Heart left ventricle (tissue), 16 donors: Measurements from ENCODE around the gene PPFIA2. TPM values are rescaled to one million over a fixed set of nuclear protein-coding genes. Genes with fewer than 3 reads are reported as not detected.

Source experiments
- ATAC-seq, 4 donors: fragments of 200-7000 bp; cut with Tn5 transposase; one replicate each; pipeline ENCODE4 v1.9.1; 2020 to 2022; ENCODE audit warnings: moderate library complexity in 4 of 4, mild to moderate bottlenecking in 3 of 4, moderate number of reproducible peaks in 1 of 4
- DNase-seq, 5 donors: peaks; one replicate each; pipeline ENCODE4 v3.0.0-alpha.2; 2020
- H3K27ac ChIP-seq, 12 donors: fragments of 200-600 bp; sonication (generic) in 4 of 12; one replicate each; pipeline versions ENCODE4 v1.5.0 to v1.8.0; 2016 to 2022; ENCODE audit warnings: mild to moderate bottlenecking in 2 of 12
- H3K27me3 ChIP-seq, 9 donors: fragments of 200-600 bp; sonication (generic) in 2 of 9; one replicate each; pipeline versions ENCODE4 v1.5.1 to v1.8.0; 2016 to 2022; ENCODE audit warnings: mild to moderate bottlenecking in 3 of 9
- H3K36me3 ChIP-seq, 9 donors: fragments of 200-600 bp; sonication (generic) in 2 of 9; one replicate each; pipeline versions ENCODE4 v1.5.0 to v1.8.0; 2018 to 2022; ENCODE audit warnings: mild to moderate bottlenecking in 2 of 9
- H3K4me1 ChIP-seq, 12 donors: fragments of 200-600 bp; sonication (generic) in 4 of 12; one replicate each; pipeline versions ENCODE4 v1.5.0 to v1.8.0; 2016 to 2022; ENCODE audit warnings: mild to moderate bottlenecking in 3 of 12
- H3K4me3 ChIP-seq, 12 donors: fragments of 200-600 bp; sonication (generic) in 4 of 12; one replicate each; pipeline versions ENCODE4 v1.5.0 to v1.8.0; 2017 to 2022; ENCODE audit warnings: mild to moderate bottlenecking in 9 of 12, moderate library complexity in 4 of 12
- H3K9me3 ChIP-seq, 12 donors: fragments of 200-600 bp; sonication (generic) in 4 of 12; one replicate each; pipeline versions ENCODE4 v1.5.0 to v1.8.0; 2016 to 2022; ENCODE audit warnings: mild to moderate bottlenecking in 1 of 12
- POLR2A ChIP-seq, 2 donors: fragments of 450-650 bp; IDR thresholded peaks; one replicate each; pipeline ENCODE4 v1.6.1; 2017; ENCODE audit warnings: antibody characterized with exemption in 2 of 2, mild to moderate bottlenecking in 2 of 2, moderate library complexity in 2 of 2
- WGBS, 4 donors: extraction: QIAGEN DNeasy Blood & Tissue Kit in 2 of 4; methylation state at CpG; one replicate each; pipeline versions ENCODE4 v1.1.5 to v1.1.7; 2013 to 2018; 5-methylcytosine and 5-hydroxymethylcytosine counted together
- intact Hi-C, 10 donors: fragments of 100-400 bp; cut with DNase I; formaldehyde crosslinking; loops; one replicate each; pipeline versions ENCODE4 v1.11.1 to v1.14.2; 2022
- polyA plus RNA-seq, 2 donors: library from polyadenylated mRNA; stranded (reverse); fragments of 200-250 nt; gene quantifications; one replicate each; pipeline ENCODE4 v1.2.3, GENCODE V29; 2013
- total RNA-seq, 9 donors: library from RNA; depleted of rRNA in 2 of 9; stranded (reverse); fragments of >200 nt in 2 of 9; fragmentation: NEBNext Ultra II Directional in 3 of 9; extraction: Animal tissue kit (Norgen Biotek cat#: 25700) in 3 of 9; gene quantifications; one replicate each; pipeline versions ENCODE4 v1.1.0 to v1.2.4, GENCODE V29; 2016 to 2023
- TF ChIP-seq, protein P1 (sequence below), 12 donors: fragments of 200-600 bp; sonication (generic) in 4 of 12; IDR thresholded peaks; one replicate each; pipeline versions ENCODE4 v1.5.0 to v1.8.0; 2018 to 2022; ENCODE audit warnings: antibody characterized with exemption in 12 of 12, mild to moderate bottlenecking in 5 of 12
- donor health status: ischemic (EF 13 %, LVEDD 7.1; RV severe dilation, severe dysfunction).
- donor health status: healthy with polysubstance abuse.
- donor health status: DM: no; HTN: yes; CAD: no.
- donor health status: DM: no; HTN: no; CAD: no.
- donor health status: ischemic (EF 25% LVEDD 6.9; RV normal size, moderate dysfunction).
- donor health status: ischemic (EF 25% LVEDD 5.7; RV mildly dilated, moderate dysfunction).
- donor health status: healthy.
- donor health status: DM: yes; HTN: yes; CAD: no.
- donor health status: ischemic (EF 35%, LVEDD 5.7; RV mildly dilated, moderate dysfunction).
- donor health status: nonischemic (EF 11% LVEDD 7.7; RV severe dilation, severe dysfunction).
- donor health status: DM: yes; HTN: yes; CAD: no.
- donor health status: PGD.
- donor health status: ischemic (EF 29% LVEDD 5.4; RV normal size, mild dysfunction).
- donor health status: nonischemic (EF 23%, LVEDD 6.1; RV moderate dilation, normal function).

The PPFIA2 gene
- total and polyA plus RNA-seq, 11 donors = 0.08 to 1.3 (median 0.49) TPM; not detected in 3

GRCh38 chr12:81295251-81295650 lies 463.9 kb downstream of the PPFIA2 start:
- intact Hi-C loops = no loop called here
- WGBS, 4 donors = 78 to 82% (median 79%) methylated on average over 3 of the region's 3 CpGs

GRCh38 chr12:81294325-81295190 lies 464.6 kb downstream of the PPFIA2 start:
- intact Hi-C loops = no loop called here
- DNase-seq = no peak
- Histone ChIP-seq H3K27ac (no peak overlapping the region), H3K36me3 (no peaks in the 10 kb centered on the region), H3K4me3 (no peak overlapping the region), H3K9me3 (no peaks in the 10 kb centered on the region), H3K4me1 (peaks cover 0 to 3% (median 0%) of the 10 kb centered on the region in 12 donors), H3K27me3 (no peaks in the 10 kb centered on the region)
- no peak for ATAC-seq
- TF ChIP-seq, protein P1, sequence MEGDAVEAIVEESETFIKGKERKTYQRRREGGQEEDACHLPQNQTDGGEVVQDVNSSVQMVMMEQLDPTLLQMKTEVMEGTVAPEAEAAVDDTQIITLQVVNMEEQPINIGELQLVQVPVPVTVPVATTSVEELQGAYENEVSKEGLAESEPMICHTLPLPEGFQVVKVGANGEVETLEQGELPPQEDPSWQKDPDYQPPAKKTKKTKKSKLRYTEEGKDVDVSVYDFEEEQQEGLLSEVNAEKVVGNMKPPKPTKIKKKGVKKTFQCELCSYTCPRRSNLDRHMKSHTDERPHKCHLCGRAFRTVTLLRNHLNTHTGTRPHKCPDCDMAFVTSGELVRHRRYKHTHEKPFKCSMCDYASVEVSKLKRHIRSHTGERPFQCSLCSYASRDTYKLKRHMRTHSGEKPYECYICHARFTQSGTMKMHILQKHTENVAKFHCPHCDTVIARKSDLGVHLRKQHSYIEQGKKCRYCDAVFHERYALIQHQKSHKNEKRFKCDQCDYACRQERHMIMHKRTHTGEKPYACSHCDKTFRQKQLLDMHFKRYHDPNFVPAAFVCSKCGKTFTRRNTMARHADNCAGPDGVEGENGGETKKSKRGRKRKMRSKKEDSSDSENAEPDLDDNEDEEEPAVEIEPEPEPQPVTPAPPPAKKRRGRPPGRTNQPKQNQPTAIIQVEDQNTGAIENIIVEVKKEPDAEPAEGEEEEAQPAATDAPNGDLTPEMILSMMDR (IDR thresholded peaks at IDR 0.05) = no peak
- TF ChIP-seq POLR2A (IDR thresholded peaks at IDR 0.05) = no peak
- WGBS, 4 donors = 64 to 73% (median 72%) methylated on average over 12 of the region's 12 CpGs

More at GRCh38 chr12:81295251-81295650, 463.9 kb downstream of the PPFIA2 start:
- Histone ChIP-seq H3K4me1 (peaks cover 0 to 3% (median 0%) of the 10 kb centered on the region in 12 donors), H3K4me3 (no peak overlapping the region), H3K9me3 (no peaks in the 10 kb centered on the region), H3K27ac (no peak overlapping the region), H3K27me3 (no peaks in the 10 kb centered on the region), H3K36me3 (no peaks in the 10 kb centered on the region)
- no peak for DNase-seq
- ATAC-seq = no peak
- TF ChIP-seq POLR2A (IDR thresholded peaks at IDR 0.05) = no peak
- TF ChIP-seq, protein P1 (IDR thresholded peaks at IDR 0.05) = no peak

DNA sequence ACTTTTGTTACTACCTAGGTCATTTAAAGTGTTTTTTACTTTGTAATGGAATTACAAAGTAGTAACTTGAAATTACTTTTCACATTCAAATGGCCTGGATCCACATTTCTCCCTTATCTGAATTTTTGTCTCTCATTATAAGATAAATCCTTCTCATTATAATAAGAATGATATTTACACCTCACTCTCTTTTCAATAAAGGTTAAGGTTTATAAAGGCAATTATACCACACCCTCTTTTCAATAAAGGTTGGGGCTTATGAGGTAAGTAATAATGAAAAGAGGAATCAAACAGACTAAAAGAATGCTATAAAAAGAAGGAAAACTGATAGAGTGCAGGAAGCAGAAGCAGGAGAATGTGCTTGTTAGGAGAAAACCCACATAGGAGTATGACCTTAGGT lies 470.5 kb downstream of the PPFIA2 start:
- no peak for TF ChIP-seq POLR2A (IDR thresholded peaks at IDR 0.05)
- TF ChIP-seq, protein P1 (IDR thresholded peaks at IDR 0.05) = no peak
- no peaks in the 10 kb centered on the region for H3K4me1 ChIP-seq
- no peaks in the 10 kb centered on the region for H3K36me3 ChIP-seq
- DNase-seq = no peak
- intact Hi-C loops = no loop called here
- H3K9me3 ChIP-seq = no peaks in the 10 kb centered on the region
- H3K4me3 ChIP-seq = no peak overlapping the region
- H3K27ac ChIP-seq = no peak overlapping the region
- H3K27me3 ChIP-seq = no peaks in the 10 kb centered on the region
- no peak for ATAC-seq

DNA sequence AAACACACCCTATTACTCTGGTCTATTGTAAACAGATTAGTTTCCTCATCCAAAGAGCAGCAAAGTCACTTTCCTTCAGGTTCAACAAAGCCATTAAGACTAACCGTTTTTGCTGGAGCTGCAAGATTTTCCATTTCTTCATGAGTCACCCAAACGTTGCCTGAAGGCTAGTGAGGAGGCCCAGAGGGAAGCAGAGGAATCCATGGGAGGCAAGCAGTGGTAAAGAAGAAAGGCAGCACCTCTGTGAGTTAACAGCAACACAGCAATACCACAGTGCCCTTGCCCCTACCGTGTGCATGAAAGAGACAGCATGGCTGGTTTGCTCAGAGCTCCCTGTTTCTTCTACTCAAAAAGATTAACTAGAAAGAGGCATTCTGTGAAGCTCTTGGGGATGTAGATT lies 475.0 kb downstream of the PPFIA2 start:
- Histone ChIP-seq H3K27me3 (no peaks in the 10 kb centered on the region), H3K4me3 (no peak overlapping the region), H3K9me3 (no peaks in the 10 kb centered on the region), H3K36me3 (no peaks in the 10 kb centered on the region), H3K4me1 (no peaks in the 10 kb centered on the region), H3K27ac (no peak overlapping the region)
- TF ChIP-seq, protein P1 (IDR thresholded peaks at IDR 0.05) = no peak
- TF ChIP-seq POLR2A (IDR thresholded peaks at IDR 0.05) = no peak
- no peak for DNase-seq
- intact Hi-C loops = no loop called here
- WGBS, 4 donors = 47 to 55% (median 53%) methylated on average over 3 of the region's 3 CpGs
- no peak for ATAC-seq
